TTC549 (cell line): Measurements from ENCODE around the gene CMTM3.
"Not testable (repeated sequence)": the region's sequence is repeated elsewhere in the genome, so short reads cannot be mapped to it uniquely, and the experiment has no call there.

Experiments used
- FAIRE-seq: peaks from 2 replicates; lab custom pipeline; 2012; peaks lifted over from hg19 to GRCh38; lab: Jason Lieb, UNC

Gene CMTM3

DNA sequence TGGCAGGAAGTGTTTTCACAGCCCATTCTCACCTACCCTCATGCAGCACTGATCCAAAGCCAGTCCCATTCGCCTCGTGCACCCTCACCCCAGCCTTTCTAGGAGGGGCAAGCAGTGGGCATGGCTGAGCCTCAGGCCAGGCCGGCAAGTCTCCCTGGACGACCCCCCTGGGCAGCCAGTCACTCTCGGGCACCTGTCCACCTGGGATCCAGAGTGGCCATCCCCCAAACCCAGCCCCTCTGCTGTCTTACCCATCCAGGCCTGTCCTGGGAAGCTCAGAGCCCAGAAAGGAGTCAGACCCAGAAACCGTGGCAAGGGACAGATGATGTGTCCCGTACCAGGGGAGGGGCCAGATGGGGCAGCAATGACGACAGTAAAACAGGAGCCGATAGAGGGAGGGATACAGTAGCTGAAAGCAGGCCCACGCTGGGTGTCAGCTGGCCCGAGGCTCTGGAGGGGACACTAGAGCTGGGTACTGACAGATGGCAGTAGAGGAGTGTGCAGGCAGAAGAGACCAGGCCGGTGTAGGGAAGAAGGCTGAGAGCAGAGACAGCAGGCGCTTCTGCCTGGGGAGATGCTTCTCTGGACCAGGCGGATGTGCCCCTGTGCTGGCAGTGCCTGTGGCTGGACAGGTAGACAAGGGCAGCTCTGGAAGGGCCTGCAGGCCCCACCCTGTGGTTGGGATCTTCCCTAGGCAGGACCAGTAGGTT lies 5.8 kb downstream of the CMTM3 start:
- no peak for FAIRE-seq

DNA sequence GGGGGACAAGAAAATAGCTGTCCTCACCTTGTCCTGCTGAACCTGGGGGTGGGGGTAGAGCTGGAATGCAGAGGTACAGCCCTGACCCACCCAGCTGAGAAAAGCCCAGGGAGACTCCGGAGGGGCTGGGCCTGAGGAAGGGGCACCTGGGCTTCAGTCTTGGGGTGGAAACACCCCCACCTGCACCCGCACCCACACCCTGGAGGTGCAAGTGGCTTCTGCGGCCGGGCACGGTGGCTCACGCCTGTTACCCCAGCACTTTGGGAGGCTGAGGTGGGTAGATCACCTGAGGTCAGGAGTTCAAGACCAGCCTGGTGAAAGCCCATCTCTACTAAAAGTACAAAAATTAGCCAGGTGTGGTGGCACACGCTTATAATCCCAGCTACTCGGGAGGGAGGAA lies 7.4 kb downstream of the CMTM3 start:
- not testable (repeated sequence) for FAIRE-seq

DNA sequence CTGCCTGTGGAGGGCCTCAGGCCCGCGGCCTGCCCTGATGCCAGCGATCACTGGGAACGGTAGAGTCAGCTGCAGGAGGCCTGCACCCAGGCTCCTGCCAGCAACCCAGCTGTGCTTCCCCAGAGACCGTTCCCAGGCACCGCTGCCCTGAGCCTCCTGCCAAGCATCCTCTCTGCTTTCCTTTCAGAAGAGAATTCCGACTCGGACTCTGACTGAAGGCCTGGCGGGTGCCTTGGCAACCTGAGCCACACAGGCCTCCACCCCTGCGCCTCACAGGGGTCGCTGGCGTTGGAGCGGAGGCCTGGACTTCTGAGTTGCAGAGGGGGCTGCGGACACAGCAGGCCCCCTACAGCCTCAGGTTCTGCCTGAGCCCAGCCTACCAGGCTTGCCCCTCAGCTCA lies 7.9 kb downstream of the CMTM3 start:
- no peak for FAIRE-seq

DNA sequence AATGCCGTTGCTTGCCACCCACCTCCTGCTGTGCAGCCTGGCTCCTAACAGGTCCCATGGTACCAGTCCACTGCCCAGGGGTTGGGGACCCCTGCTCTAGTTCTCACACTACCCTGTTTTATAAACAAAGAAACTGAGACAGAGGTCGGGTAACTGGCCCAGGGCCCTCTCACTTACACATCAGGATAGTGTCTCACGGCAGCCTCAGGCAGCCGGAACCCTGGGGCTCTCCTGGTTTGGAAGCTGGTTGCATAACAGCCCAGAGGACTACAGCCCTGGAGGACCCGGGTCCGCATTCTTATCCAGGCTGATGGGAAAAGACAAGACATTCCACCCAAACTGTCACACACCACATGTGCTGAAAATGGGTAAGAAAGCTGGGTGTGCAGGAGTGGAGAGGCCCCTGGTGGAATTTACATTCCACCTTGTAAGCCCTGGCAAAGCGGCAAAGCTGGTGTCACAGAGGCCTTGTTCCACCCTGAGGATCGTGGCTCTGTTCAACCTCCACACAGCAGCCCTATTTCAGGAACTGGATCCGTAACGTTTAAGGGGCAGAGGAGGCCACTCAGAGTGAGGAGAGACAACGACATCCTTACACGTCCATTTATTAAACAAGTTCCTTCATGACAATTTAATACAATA lies 9.8 kb downstream of the CMTM3 start:
- no peak for FAIRE-seq

DNA sequence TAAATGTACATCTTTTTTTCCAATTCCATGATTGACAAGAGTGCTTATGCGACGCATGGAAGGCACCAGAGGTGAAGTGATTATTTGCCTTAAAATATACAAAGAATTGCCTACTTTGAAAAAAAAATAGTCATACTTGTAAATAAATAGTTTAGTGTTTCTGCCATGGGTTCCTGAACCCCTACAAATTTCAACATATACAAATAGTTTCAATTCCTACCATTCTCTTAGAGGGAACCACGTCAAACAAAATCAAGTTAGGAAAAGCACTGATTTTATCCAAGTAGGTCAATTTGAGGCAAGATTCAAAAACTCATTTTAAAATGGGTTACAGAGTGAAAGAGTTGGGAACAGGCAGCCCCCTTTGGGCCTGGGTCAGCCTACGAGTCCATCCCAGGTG lies 11.7 kb downstream of the CMTM3 start:
- FAIRE-seq = no peak

DNA sequence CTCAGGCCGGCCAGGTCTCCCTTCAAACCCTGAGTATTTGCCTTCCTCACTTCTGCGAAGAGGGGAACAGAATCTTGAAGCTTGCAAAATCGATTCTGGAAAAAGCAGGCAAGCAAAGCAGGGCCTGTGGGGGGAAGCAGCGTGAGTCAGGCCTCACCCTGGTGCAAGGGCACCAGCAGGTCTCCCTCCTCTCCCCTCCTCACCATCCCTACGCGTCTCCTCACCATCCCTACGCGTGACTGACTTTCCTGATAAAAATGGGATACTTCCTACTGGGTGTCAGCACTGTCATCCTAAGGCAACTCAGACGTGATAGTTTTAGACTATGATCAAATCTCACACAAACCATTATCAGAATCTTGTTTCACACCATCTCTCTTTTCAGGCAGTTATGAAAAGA lies 12.1 kb downstream of the CMTM3 start:
- no peak for FAIRE-seq

DNA sequence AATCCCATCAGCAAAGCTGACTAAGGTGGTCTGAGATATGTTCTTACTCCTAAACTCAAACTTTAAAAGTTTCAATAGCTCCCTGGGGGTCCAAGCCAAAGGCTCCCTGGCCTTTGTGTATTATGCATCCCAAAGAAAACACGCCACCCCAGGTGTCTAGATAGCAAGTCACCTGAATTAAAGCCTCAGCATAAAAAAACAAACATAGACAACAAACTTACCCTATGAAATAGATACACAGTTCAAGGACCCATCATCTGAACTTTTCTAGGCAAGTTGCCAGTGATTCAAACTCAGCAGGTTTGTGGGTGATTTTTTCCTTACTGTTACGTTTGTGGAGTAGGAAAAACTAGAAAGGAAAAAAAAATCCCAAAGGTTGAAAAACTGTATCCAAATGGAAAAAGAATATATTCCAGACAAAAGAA lies 12.5 kb downstream of the CMTM3 start:
- FAIRE-seq = no peak

DNA sequence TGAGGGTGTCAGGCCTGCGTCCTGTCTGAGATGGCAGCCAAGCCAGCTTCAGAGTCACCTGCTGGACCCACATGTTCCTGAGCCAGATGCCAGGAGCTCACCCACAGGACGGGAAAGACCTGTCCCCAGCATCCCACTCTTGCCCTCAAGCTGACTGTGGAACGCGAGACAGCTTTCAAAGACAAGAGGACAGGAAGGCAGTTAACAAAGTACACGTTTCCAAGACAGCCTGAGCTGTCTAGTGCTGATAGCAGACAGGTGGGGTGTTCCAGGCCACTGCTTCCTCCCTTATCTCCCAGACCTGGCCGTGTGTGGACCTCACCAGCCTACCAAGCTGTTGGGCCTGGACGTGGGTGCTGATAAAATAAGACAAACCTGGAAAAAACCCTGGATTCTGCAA lies 13.2 kb downstream of the CMTM3 start:
- no peak for FAIRE-seq

DNA sequence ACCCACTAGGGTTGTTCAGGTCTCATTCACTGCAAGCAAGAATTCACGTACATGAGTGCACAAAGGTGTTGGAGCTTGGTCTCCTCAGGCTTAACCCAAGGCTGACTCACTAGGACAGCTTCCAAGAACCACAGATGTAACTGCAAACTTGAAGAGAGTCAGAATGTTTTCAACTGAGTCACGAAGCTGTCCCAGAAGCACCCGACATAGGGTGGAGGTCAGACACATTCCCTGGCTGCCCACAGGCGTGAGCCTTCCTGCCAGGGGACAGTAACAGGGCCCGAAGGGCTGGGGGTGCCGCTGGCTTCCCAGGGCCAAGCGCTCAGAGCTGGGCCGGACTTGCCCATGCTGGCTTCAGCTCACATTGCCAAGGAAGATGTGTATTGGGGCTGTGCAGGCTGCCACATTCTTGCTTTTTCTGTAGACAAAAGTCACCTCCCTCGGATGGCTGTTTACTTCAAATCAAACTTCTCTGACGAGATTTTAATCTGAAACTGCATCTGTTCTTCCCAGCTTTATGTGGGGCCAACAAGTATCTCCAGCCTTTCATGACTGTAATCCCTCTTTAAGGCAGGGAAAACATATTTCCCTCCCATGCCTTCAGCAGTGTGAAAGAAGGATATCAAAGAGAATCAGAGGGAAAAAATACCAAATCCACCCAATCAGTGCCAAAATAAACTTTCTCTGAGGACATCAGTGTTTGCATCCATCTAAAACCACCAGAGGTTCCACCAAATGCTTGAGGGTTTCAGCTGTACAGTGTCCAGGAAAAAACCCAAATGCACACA lies 14.3 kb downstream of the CMTM3 start:
- no peak for FAIRE-seq

DNA sequence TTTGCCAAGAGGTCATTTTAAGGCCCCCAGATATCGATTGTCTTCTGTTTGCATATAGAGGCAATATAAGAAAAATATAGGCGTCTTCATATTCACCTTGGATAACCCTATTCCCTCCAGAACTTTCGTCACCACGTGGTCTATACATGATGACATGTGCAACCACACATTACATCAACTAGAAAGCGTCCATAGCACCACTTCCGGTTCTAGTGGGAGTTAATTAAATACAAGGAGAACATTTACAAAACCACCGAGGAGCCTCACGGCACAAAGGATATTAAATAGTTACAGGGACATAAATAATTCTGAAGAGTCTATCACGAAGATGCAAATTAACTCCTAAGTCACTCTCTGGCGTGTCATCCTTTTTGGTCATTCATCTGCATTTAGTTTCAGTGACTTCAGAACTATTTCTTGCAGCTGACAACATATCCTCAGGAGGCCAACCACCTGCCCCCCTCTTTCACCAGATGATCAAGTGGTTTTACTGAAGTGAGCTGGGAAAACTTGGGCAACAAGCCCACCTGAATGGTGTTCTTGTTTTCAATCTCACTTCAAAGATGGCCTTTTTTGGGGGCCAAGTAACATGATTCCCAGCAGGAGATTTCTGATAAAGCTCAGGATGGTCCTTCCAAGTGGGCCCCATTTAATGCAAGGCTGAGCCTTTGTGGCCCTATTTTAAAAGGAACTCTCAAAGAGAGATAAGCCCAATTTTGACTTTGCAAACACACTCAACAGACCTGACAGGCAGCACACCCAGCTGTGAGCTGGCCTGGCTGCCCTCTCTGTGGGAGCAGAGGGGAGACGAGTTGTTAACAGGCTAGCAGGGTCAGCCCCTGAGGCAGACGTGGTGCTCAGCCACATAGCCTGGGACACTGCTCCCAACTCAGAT lies 15.3 kb downstream of the CMTM3 start:
- no peak for FAIRE-seq

DNA sequence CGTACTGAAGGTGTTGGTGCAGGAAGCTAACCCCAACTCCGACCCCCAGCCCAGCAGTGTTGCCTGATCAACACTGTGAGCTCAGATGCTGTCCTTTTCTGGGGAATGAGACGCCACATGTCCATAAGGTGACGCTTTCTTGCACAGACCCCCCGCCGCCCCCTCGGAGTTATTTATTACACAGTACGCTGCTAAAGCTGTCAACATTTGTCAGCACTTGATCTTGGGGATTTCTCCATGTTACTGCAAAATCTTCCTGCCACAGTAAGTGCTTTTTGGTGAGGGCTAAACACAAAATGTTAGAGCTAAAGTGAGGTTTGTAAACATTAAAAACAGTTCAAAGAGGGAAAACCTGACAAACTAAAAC lies 15.9 kb downstream of the CMTM3 start:
- FAIRE-seq = no peak

DNA sequence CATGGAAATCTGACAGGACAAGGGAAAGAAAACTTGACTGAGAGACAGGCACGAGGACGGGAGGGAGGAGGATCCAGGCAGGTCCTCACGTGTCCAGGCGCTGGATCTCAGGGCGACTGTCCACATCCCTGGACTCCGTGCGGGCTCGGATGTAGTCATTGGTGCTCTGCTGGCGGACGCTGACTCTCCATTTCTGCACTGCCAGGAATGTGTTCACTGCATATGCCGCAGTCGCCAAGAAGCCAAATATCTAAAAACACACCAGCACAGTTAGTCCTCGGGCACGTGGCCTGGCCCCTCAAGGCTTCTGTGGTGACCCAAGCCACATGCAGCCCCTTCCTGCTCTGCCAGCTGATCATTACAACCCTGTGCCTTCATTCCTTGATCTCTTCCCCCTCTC lies 17.5 kb downstream of the CMTM3 start:
- FAIRE-seq = no peak

DNA sequence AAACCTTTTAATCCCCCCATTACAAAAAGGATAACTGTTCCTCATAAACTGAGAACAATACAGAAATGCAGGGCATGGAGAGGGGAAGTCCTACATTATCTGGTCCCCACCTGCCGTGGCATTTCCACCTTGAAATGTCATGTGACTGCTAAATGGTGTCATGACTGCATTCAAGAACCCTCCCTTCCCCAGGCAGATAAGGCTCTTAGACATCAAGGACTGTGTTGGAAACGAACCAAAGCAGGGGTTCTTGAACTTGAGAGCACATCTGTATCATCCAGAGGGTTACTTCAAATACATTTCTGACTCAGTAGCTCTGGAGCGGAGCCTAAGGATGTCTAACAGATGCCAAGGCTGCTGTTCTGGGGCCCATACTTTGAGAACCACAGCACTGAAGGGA lies 18.4 kb downstream of the CMTM3 start:
- FAIRE-seq = no peak

DNA sequence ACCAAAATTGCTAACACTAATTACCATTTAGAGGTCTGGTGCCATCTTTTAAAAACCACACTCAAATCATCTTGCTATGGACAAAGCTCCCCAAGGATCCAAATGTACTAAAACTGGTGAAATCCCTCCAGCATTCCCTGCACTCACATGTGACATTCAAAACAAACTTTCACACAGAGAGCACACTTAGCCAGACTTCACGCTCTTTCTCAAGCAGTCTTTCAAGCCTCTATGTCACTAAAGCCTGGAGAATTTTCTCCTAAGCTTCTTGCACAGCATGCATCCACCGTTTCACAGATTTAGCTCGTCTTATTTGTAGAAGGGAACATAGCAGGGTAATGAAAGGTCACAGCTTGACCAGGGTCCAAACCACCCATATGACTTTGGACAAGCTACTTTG lies 19.3 kb downstream of the CMTM3 start:
- no peak for FAIRE-seq

DNA sequence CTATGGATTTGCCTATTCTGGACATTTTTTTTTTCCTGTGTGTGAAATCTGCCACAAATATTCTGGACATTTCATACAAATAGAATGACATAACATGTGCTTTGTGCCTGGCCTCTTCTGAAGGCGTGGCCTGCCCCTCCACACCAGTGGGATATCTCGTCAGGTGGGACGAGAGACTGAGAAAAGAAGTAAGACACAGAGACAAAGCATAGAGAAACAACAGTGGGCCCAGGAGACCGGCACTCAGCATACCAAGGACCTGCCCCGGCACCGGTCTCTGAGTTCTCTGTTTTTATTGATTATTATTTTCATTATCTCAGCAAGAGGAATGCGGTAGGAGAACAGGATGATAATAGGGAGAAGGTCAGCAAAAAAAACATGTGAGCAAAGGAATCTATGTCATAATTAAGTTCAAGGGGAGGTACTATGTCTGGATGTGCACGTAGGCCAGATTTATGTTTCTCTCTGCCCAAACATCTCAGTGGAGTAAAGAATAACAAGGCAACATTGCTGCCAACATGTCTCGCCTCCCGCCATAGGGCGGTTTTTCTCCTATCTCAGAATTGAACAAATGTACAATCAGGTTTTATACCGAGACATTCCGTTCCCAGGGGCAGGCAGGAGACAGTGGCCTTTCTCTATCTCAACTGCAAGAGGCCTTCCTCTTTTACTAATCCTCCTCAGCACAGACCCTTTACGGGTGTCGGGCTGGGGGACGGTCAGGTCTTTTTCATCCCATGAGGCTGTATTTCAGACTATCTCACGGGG lies 23.3 kb downstream of the CMTM3 start:
- not testable (repeated sequence) for FAIRE-seq

DNA sequence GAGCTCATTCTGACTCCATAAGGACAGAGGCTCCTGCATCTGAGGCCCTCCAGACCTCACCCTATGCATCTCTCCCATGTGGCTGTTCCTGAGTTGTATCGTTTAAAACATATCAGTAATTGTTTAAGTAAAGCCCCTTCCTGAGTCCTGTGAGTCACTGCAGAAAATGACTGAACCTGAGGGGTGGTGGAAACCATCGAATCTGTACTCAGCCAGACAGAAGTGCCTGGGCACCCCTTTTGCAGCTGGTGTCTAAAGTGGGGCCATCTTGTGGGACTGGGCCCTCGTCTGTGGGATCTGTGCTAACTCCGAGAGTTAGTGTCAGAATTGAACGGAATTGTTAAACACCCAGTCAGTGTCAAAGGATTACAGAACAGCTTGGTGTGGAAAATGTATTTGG lies 25.4 kb downstream of the CMTM3 start:
- no peak for FAIRE-seq

DNA sequence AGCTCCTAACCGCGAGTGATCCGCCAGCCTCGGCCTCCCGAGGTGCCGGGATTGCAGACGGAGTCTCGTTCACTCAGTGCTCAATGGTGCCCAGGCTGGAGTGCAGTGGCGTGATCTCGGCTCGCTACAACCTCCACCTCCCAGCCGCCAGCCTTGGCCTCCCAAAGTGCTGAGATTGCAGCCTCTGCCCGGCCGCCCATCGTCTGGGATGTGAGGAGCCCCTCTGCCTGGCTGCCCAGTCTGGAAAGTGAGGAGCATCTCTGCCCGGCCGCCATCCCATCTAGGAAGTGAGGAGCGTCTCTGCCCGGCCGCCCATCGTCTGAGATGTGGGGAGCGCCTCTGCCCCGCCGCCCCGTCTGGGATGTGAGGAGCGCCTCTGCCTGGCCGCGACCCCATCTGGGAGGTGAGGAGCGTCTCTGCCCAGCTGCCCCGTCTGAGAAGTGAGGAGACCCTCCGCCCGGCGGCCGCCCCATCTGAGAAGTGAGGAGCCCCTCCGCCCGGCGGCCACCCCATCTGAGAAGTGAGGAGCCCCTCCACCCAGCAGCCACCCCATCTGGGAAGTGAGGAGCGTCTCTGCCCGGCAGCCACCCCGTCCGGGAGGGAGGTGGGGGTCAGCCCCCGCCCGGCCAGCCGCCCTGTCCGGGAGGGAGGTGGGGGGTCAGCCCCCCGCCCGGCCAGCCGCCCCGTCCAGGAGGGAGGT lies 26.2 kb downstream of the CMTM3 start:
- FAIRE-seq = not testable (repeated sequence)

DNA sequence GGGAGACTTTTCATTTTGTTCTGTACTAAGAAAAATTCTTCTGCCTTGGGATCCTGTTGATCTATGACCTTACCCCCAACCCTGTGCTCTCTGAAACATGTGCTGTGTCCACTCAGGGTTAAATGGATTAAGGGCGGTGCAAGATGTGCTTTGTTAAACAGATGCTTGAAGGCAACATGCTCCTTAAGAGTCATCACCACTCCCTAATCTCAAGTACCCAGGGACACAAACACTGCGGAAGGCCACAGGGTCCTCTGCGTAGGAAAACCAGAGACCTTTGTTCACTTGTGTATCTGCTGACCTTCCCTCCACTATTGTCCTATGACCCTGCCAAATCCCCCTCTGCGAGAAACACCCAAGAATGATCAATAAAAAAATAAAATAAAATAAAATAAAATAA lies 27.1 kb downstream of the CMTM3 start:
- not testable (repeated sequence) for FAIRE-seq

DNA sequence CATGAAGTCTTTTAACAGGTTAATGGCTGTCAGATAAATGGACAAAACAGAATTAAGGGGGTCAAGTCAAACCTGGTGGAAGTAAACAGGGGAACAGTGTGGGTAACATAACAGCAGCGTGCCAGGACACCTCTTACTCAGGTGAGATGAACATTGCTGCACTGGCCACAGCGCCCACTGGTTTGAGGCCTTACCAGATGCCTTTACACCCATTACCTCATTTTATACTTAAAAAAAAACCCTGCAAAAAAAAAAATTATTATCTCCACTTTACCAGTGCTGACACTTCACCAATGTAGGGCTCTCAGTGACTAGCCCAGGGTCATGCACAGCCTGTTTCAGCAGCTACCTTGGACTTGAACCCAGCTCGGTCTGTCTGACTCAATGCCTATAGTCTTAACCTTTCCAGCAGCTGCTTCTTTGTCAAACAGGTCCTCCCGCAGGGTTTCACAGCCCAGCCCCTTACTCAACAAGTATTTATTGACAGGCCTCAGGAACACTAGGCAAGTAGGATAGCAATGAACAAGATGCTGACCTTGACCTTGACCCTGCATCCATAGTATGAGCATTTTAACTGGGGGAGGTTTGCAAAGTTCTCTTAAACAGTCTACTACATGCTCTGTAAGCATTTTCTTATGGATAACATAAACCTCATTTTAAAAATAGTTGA lies 30.2 kb downstream of the CMTM3 start:
- no peak for FAIRE-seq

DNA sequence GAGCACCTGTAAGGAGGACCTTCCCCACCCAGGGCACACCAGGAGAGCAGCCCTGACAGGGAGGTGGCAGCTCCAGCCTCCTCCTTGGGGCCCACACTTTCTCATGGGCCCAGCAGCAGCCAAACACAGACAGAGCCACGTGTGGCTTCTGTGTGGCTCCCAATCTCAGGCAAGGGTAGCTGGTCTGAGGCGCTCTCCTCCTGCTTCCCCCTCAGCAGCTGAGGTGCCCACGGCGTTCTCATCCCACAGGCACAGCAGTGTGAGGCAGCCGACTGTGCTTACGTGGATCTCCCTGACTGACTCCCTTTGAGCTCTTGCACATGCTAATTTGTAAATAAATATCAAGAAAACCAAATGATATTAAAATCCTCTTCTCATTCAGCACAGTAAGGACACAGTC lies 30.9 kb downstream of the CMTM3 start:
- no peak for FAIRE-seq

DNA sequence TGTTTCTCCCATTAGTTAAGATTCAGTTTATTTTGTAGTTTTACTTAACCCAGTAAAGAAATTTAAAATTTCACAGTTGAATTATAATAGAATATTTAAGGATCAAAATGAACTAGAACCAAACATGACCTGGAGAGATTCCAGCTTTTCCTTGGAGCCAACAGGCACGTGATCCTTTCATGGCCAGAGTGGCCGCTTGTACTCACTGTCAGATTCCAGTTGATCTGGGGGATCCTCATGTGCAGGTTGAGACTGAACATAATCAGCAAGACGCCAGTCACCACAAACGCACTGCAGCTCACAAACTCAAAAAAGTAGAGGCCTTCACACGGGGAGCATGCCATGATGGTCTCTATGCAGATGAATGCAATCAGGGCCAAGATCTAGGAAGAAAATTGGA lies 31.7 kb downstream of the CMTM3 start:
- FAIRE-seq = no peak
